SK-N-SH (cell line): ENCODE data around the gene JPH2.

Experiments used
- EP300 ChIP-seq, 2 experiments: IDR thresholded peaks; 2 replicates each; pipeline versions ENCODE4 v1.4.0 to v1.6.1; 2012; ENCODE audit warnings: borderline replicate concordance in 1 of 2, low read depth in 1 of 2, low read length in 1 of 2
- EZH2phosphoT487 ChIP-seq: fragments of 200-600 bp; sonication (generic); IDR thresholded peaks from 2 replicates; pipeline ENCODE4 v1.6.1; 2017; ENCODE audit warnings: low read depth, mixed run types, mild to moderate bottlenecking, antibody characterized with exemption, moderate library complexity, borderline replicate concordance
- FOXJ3 ChIP-seq: sonication (generic); formaldehyde crosslinking; IDR thresholded peaks from 2 replicates; pipeline ENCODE4 v1.5.1; 2020; ENCODE audit warnings: mild to moderate bottlenecking, missing genetic modification reagents
- FOXM1 ChIP-seq: IDR thresholded peaks from 2 replicates; pipeline ENCODE4 v1.4.0; 2012; ENCODE audit warnings: low read depth, mild to moderate bottlenecking
- GABPA ChIP-seq: IDR thresholded peaks from 2 replicates; pipeline ENCODE4 v1.4.0; 2012; ENCODE audit warnings: low read depth, mild to moderate bottlenecking
- POLR2AphosphoS5 ChIP-seq: IDR thresholded peaks from 2 replicates; pipeline ENCODE4 v1.6.1; 2012; ENCODE audit warnings: low read depth, low read length
- RCOR1 ChIP-seq: fragments of 150-350 bp; IDR thresholded peaks from 2 replicates; pipeline ENCODE4 v1.6.1; 2017; ENCODE audit warnings: antibody characterized with exemption, low read length
- TF ChIP-seq, protein P1 (sequence below): fragments of 200-600 bp; sonication (generic); IDR thresholded peaks from 2 replicates; pipeline ENCODE4 v1.6.1; 2017; ENCODE audit warnings: antibody characterized with exemption, mild to moderate bottlenecking, moderate library complexity
- TF ChIP-seq, protein P2 (sequence below): fragments of 150-350 bp; IDR thresholded peaks from 2 replicates; pipeline ENCODE4 v1.6.1; 2016; ENCODE audit warnings: mild to moderate bottlenecking, low read depth, low read length
- TF ChIP-seq, protein P3 (sequence below): IDR thresholded peaks from 2 replicates; pipeline ENCODE4 v1.6.1; 2012; ENCODE audit warnings: mild to moderate bottlenecking, low read depth, low read length, moderate library complexity

DNA sequence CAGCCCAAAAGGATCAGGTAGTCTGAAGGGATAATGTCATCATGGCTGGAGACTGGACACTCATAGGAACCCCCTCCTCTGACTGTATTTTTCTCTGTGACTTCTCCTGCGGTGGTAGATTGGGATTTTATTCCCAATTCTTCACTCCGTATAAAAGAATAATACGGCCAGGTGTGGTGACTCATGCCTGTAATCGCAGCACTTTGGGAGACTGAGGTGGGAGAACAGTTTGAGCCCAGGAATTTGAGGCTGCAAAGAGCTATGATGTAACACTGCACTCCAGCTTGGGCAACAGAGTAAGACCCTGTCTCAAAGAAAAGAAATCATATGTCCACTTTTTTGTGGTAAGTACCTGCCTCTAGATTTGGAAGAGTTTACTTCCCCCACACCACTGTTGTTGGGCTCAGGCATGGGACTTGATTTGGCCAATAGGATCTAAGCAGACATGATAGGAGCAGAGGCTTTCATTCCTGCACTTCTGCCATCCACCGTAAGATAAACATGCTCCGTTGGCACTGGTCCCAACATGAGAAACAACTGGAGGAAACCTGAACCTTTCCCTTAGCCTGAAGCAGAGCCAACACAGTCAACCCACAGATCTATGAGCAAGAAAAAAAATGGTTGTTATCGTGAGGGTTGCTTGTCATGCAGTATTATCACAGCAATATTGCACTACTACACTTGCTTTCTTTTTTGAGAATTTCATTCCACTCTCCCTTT, 82.0 kb downstream of the JPH2 start:
- TF ChIP-seq, protein P1, sequence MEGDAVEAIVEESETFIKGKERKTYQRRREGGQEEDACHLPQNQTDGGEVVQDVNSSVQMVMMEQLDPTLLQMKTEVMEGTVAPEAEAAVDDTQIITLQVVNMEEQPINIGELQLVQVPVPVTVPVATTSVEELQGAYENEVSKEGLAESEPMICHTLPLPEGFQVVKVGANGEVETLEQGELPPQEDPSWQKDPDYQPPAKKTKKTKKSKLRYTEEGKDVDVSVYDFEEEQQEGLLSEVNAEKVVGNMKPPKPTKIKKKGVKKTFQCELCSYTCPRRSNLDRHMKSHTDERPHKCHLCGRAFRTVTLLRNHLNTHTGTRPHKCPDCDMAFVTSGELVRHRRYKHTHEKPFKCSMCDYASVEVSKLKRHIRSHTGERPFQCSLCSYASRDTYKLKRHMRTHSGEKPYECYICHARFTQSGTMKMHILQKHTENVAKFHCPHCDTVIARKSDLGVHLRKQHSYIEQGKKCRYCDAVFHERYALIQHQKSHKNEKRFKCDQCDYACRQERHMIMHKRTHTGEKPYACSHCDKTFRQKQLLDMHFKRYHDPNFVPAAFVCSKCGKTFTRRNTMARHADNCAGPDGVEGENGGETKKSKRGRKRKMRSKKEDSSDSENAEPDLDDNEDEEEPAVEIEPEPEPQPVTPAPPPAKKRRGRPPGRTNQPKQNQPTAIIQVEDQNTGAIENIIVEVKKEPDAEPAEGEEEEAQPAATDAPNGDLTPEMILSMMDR: no peak
- TF ChIP-seq, protein P2, sequence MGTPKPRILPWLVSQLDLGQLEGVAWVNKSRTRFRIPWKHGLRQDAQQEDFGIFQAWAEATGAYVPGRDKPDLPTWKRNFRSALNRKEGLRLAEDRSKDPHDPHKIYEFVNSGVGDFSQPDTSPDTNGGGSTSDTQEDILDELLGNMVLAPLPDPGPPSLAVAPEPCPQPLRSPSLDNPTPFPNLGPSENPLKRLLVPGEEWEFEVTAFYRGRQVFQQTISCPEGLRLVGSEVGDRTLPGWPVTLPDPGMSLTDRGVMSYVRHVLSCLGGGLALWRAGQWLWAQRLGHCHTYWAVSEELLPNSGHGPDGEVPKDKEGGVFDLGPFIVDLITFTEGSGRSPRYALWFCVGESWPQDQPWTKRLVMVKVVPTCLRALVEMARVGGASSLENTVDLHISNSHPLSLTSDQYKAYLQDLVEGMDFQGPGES: no peak
- TF ChIP-seq RCOR1: no peak
- no peak for TF ChIP-seq FOXM1
- TF ChIP-seq EZH2phosphoT487: no peak
- no peak for TF ChIP-seq EP300 (IDR thresholded peaks at IDR 0.05; ENCODE audit: borderline replicate concordance in 1 of 2, low read depth in 1 of 2, low read length in 1 of 2)
- TF ChIP-seq, protein P3, sequence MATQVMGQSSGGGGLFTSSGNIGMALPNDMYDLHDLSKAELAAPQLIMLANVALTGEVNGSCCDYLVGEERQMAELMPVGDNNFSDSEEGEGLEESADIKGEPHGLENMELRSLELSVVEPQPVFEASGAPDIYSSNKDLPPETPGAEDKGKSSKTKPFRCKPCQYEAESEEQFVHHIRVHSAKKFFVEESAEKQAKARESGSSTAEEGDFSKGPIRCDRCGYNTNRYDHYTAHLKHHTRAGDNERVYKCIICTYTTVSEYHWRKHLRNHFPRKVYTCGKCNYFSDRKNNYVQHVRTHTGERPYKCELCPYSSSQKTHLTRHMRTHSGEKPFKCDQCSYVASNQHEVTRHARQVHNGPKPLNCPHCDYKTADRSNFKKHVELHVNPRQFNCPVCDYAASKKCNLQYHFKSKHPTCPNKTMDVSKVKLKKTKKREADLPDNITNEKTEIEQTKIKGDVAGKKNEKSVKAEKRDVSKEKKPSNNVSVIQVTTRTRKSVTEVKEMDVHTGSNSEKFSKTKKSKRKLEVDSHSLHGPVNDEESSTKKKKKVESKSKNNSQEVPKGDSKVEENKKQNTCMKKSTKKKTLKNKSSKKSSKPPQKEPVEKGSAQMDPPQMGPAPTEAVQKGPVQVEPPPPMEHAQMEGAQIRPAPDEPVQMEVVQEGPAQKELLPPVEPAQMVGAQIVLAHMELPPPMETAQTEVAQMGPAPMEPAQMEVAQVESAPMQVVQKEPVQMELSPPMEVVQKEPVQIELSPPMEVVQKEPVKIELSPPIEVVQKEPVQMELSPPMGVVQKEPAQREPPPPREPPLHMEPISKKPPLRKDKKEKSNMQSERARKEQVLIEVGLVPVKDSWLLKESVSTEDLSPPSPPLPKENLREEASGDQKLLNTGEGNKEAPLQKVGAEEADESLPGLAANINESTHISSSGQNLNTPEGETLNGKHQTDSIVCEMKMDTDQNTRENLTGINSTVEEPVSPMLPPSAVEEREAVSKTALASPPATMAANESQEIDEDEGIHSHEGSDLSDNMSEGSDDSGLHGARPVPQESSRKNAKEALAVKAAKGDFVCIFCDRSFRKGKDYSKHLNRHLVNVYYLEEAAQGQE: no peak
- TF ChIP-seq POLR2AphosphoS5: no peak
- TF ChIP-seq FOXJ3: no peak
- TF ChIP-seq GABPA: no peak
